ENCODE data around the gene IGFBP4. TPM values are rescaled to one million over a fixed set of nuclear protein-coding genes. Genes with fewer than 3 reads are reported as not detected.

IGFBP4 gene
- total and polyA plus RNA-seq, 2 of the 13 experiments (the other 11 are each of a cell fraction or from before 2014, with no cell fraction given): 4.1 to 49.0 TPM

DNA sequence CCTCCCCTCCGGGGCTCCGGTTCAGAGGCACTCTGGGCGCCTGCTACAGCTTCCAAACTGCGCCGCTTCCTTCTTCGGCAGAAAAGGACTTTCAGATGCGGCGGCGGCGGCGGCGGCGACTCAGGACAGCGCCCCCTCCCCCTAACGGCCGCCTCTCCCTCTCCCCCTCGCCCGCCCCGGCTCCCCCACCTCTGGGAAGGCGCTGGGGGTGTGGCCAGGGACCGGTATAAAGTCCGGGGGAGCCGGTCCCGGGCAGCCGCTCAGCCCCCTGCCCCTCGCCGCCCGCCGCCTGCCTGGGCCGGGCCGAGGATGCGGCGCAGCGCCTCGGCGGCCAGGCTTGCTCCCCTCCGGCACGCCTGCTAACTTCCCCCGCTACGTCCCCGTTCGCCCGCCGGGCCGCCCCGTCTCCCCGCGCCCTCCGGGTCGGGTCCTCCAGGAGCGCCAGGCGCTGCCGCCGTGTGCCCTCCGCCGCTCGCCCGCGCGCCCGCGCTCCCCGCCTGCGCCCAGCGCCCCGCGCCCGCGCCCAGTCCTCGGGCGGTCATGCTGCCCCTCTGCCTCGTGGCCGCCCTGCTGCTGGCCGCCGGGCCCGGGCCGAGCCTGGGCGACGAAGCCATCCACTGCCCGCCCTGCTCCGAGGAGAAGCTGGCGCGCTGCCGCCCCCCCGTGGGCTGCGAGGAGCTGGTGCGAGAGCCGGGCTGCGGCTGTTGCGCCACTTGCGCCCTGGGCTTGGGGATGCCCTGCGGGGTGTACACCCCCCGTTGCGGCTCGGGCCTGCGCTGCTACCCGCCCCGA is at the start of gene IGFBP4 (continued):
- TF ChIP-seq RFXANK (CRISPR knock-in tag; IDR thresholded peaks at IDR 0.05) (no peak), CENPT (CRISPR knock-in tag; IDR thresholded peaks at IDR 0.05; ENCODE audit: low read depth) (peak; percentile 80; the same call in 1 of the 2 replicates), ZNF451 (CRISPR knock-in tag; IDR thresholded peaks at IDR 0.05) (peak; percentile 94), NFIB (CRISPR knock-in tag; IDR thresholded peaks at IDR 0.05; ENCODE audit: borderline replicate concordance) (no peak), SIX4 (CRISPR knock-in tag; IDR thresholded peaks at IDR 0.05) (no peak), ZNF607 (CRISPR knock-in tag; IDR thresholded peaks at IDR 0.05; ENCODE audit: borderline replicate concordance) (peak; percentile 86; the same call in 1 of the 2 replicates), SPEN (CRISPR knock-in tag; IDR thresholded peaks at IDR 0.05; ENCODE audit: low read depth) (peak; percentile 81), ZNF646 (CRISPR knock-in tag; IDR thresholded peaks at IDR 0.05) (peak; percentile 60), TP53 (CRISPR knock-in tag; conservative IDR thresholded peaks at IDR 0.05) (no peak), TARDBP (CRISPR knock-in tag; IDR thresholded peaks at IDR 0.05) (peak; percentile 51; the same call in 1 of the 2 replicates), GTF2F1 (IDR thresholded peaks at IDR 0.05; ENCODE audit: low read length) (no peak), ZNF772 (CRISPR knock-in tag; IDR thresholded peaks at IDR 0.05) (peak; percentile 68; the same call in 1 of the 2 replicates), CREB3 (CRISPR knock-in tag; IDR thresholded peaks at IDR 0.05) (peak; percentile 92; the same call in 1 of the 2 replicates), ZNF776 (CRISPR knock-in tag; IDR thresholded peaks at IDR 0.05) (peak; percentile 92), U2AF2 (IDR thresholded peaks at IDR 0.05; ENCODE audit: low read depth, low read length) (no peak), FOXP1 (IDR thresholded peaks at IDR 0.05) (no peak), FOXP1 (CRISPR knock-in tag; IDR thresholded peaks at IDR 0.05) (no peak), KDM6A (CRISPR knock-in tag; IDR thresholded peaks at IDR 0.05; ENCODE audit: low read depth) (no peak), TCF7 (IDR thresholded peaks at IDR 0.05; ENCODE audit: low read depth) (no peak), HHEX (CRISPR knock-in tag; IDR thresholded peaks at IDR 0.05) (no peak), ZFX (CRISPR knock-in tag; IDR thresholded peaks at IDR 0.05; ENCODE audit: low read depth) (peak; percentile 74), ZNF570 (CRISPR knock-in tag; IDR thresholded peaks at IDR 0.05; ENCODE audit: borderline replicate concordance) (no peak), TBX2 (CRISPR knock-in tag; IDR thresholded peaks at IDR 0.05; ENCODE audit: borderline replicate concordance) (no peak)
- TF ChIP-seq, protein P1, sequence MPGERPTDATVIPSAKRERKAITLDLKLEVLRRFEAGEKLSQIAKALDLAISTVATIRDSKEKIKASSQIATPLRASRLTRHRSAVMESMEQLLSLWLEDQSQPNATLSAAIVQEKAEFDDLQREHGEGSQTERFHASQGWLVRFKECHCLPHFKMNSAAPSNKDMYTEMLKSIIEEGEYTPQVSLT (CRISPR knock-in tag; IDR thresholded peaks at IDR 0.05; ENCODE audit: borderline replicate concordance, low read depth): no peak; the same call in 1 of the 2 replicates

Measured in HepG2 (cell line).